SK-N-SH (cell line): ENCODE data around the gene TBL1Y. TPM values are rescaled to one million over a fixed set of nuclear protein-coding genes. Genes with fewer than 3 reads are reported as not detected.

Experiments
- CTCF ChIA-PET: fragments of 300-600, 350-600 bp; formaldehyde crosslinking; extraction: SDS; loops from one replicate; lab custom pipeline; 2021; lab: Yijun Ruan, JAX
- POLR2A ChIA-PET: fragments of 350-600 bp; sonication (Branson Sonifier 250); formaldehyde crosslinking; extraction: SDS; loops from one replicate; lab custom pipeline; 2020; ENCODE audit warnings: antibody characterized with exemption, inconsistent platforms; lab: Yijun Ruan, JAX
- DNase-seq: peaks from one replicate; pipeline ENCODE4 v3.0.0; 2012
- H2AFZ ChIP-seq: fragments of 200-600 bp; sonication (generic); 2 replicates; pipeline ENCODE4 v1.8.1; 2016; ENCODE audit warnings: antibody characterized with exemption, mild to moderate bottlenecking, low read depth
- H3F3A ChIP-seq: fragments of 200-600 bp; sonication (generic); replicated peaks from 2 replicates; pipeline ENCODE3; 2016; ENCODE audit warnings: antibody characterized with exemption, mild to moderate bottlenecking; ENCODE audit not compliant: insufficient read depth
- H3K27ac ChIP-seq, 2 experiments: fragments of 200-500 bp in 1 of 2; fragments of 200-600 bp in 1 of 2; sonication (Bioruptor generic) in 1 of 2; sonication (generic), shearing (Covaris generic) in 1 of 2; 2 replicates each; pipeline versions ENCODE4 v1.5.1 to v1.6.1; 2014 to 2016; ENCODE audit warnings: low read depth in 2 of 2, inconsistent platforms in 1 of 2, low read length in 1 of 2, mild to moderate bottlenecking in 1 of 2, mixed read lengths in 1 of 2
- H3K27me3 ChIP-seq: fragments of 200-600 bp; sonication (generic), shearing (Covaris generic); 2 replicates; pipeline ENCODE4 v1.6.1; 2016; ENCODE audit warnings: mixed run types; ENCODE audit not compliant: insufficient read depth
- H3K36me3 ChIP-seq, 2 experiments: fragments of 200-500 bp in 1 of 2; fragments of 200-600 bp in 1 of 2; sonication (Bioruptor generic) in 1 of 2; sonication (generic) in 1 of 2; replicated peaks in 1 of 2; 2 replicates each; pipeline versions ENCODE3 to v1.5.1; 2014 to 2016; ENCODE audit warnings: low read length in 1 of 2, mild to moderate bottlenecking in 1 of 2; ENCODE audit not compliant: insufficient read depth in 2 of 2, control insufficient read depth in 1 of 2
- H3K4me1 ChIP-seq, 2 experiments: fragments of 200-500 bp in 1 of 2; fragments of 200-600 bp in 1 of 2; sonication (Bioruptor generic) in 1 of 2; sonication (generic), shearing (Covaris generic) in 1 of 2; 2 replicates each; pipeline versions ENCODE4 v1.5.1 to v1.6.1; 2014 to 2016; ENCODE audit warnings: low read depth in 1 of 2, low read length in 1 of 2, mixed run types in 1 of 2; ENCODE audit not compliant: insufficient read depth in 2 of 2, control insufficient read depth in 1 of 2
- H3K4me2 ChIP-seq: fragments of 200-600 bp; sonication (generic), shearing (Covaris generic); 2 replicates; pipeline ENCODE4 v1.6.1; 2017; ENCODE audit warnings: mixed run types
- H3K4me3 ChIP-seq, 2 experiments: fragments of 200-500 bp in 1 of 2; fragments of 200-600 bp in 1 of 2; sonication (Bioruptor generic) in 1 of 2; sonication (generic), shearing (Covaris generic) in 1 of 2; 2 replicates each; pipeline versions ENCODE4 v1.5.1 to v1.8.1; 2014 to 2016; ENCODE audit warnings: low read depth in 2 of 2, inconsistent platforms in 1 of 2, low read length in 1 of 2, mild to moderate bottlenecking in 1 of 2, mixed read lengths in 1 of 2, moderate library complexity in 1 of 2
- H3K79me2 ChIP-seq: fragments of 200-600 bp; sonication (generic); 2 replicates; pipeline ENCODE4 v1.8.1; 2017; ENCODE audit warnings: mild to moderate bottlenecking; ENCODE audit not compliant: insufficient read depth
- H3K9ac ChIP-seq: fragments of 200-600 bp; sonication (generic); 2 replicates; pipeline ENCODE4 v1.6.1; 2017; ENCODE audit warnings: mixed run types
- H3K9me2 ChIP-seq: fragments of 200-600 bp; sonication (generic); 2 replicates; pipeline ENCODE4 v1.6.1; 2017; ENCODE audit warnings: mixed run types
- H3K9me3 ChIP-seq: fragments of 200-600 bp; sonication (generic); 2 replicates; pipeline ENCODE4 v1.6.1; 2017; ENCODE audit warnings: mixed run types, mild to moderate bottlenecking, moderate library complexity
- H4K20me1 ChIP-seq: fragments of 200-600 bp; sonication (generic); 2 replicates; pipeline ENCODE4 v1.6.1; 2017; ENCODE audit warnings: mild to moderate bottlenecking, mixed run types; ENCODE audit not compliant: insufficient read depth
- CHD2 ChIP-seq: fragments of 150-350 bp; IDR thresholded peaks from 2 replicates; pipeline ENCODE4 v1.6.1; 2018; ENCODE audit warnings: low read length; ENCODE audit not compliant: partially characterized antibody
- EZH2phosphoT487 ChIP-seq: fragments of 200-600 bp; sonication (generic); IDR thresholded peaks from 2 replicates; pipeline ENCODE4 v1.6.1; 2017; ENCODE audit warnings: low read depth, mixed run types, mild to moderate bottlenecking, antibody characterized with exemption, moderate library complexity, borderline replicate concordance
- FOSL2 ChIP-seq: IDR thresholded peaks from 2 replicates; pipeline ENCODE4 v1.4.0; 2012; ENCODE audit warnings: low read depth, mild to moderate bottlenecking, moderate library complexity, borderline replicate concordance
- FOXJ3 ChIP-seq: sonication (generic); formaldehyde crosslinking; IDR thresholded peaks from 2 replicates; pipeline ENCODE4 v1.5.1; 2020; ENCODE audit warnings: mild to moderate bottlenecking, missing genetic modification reagents
- FOXM1 ChIP-seq: IDR thresholded peaks from 2 replicates; pipeline ENCODE4 v1.4.0; 2012; ENCODE audit warnings: low read depth, mild to moderate bottlenecking
- GABPA ChIP-seq: IDR thresholded peaks from 2 replicates; pipeline ENCODE4 v1.4.0; 2012; ENCODE audit warnings: low read depth, mild to moderate bottlenecking
- MEF2A ChIP-seq: IDR thresholded peaks from 2 replicates; pipeline ENCODE4 v1.4.0; 2012; ENCODE audit warnings: low read depth, borderline replicate concordance
- NFIC ChIP-seq: IDR thresholded peaks from 2 replicates; pipeline ENCODE4 v1.4.0; 2012; ENCODE audit warnings: borderline replicate concordance
- POLR2AphosphoS5 ChIP-seq: IDR thresholded peaks from 2 replicates; pipeline ENCODE4 v1.6.1; 2012; ENCODE audit warnings: low read depth, low read length
- RXRA ChIP-seq: IDR thresholded peaks from 2 replicates; pipeline ENCODE4 v1.4.0; 2012; ENCODE audit warnings: low read depth, mild to moderate bottlenecking, borderline replicate concordance
- SIN3A ChIP-seq: IDR thresholded peaks from 2 replicates; pipeline ENCODE4 v1.6.1; 2012; ENCODE audit warnings: low read depth, mild to moderate bottlenecking, low read length, moderate library complexity, borderline replicate concordance
- SMC3 ChIP-seq: IDR thresholded peaks from 2 replicates; pipeline ENCODE4 v1.6.1; 2012; ENCODE audit warnings: low read depth, low read length, improper control_type of control experiment
- TCF12 ChIP-seq: IDR thresholded peaks from 2 replicates; pipeline ENCODE4 v1.4.0; 2012
- WGBS: methylation state at CpG from one replicate; pipeline ENCODE4 v1.1.6; 2017; ENCODE audit warnings: low lambda C conversion rate; 5-methylcytosine and 5-hydroxymethylcytosine counted together
- polyA plus RNA-seq, 3 experiments: library from polyadenylated mRNA; depleted of rRNA; stranded (reverse); fragments of >200 nt; gene quantifications; 2 replicates each; pipeline ENCODE4 v1.2.3, GENCODE V29; 2012
- TF ChIP-seq, protein P1 (sequence below): IDR thresholded peaks from 2 replicates; pipeline ENCODE4 v1.4.0; 2012; ENCODE audit warnings: low read depth, borderline replicate concordance
- TF ChIP-seq, protein P2 (sequence below): IDR thresholded peaks from 2 replicates; pipeline ENCODE4 v1.6.1; 2012; ENCODE audit warnings: mild to moderate bottlenecking, low read depth, low read length, moderate library complexity
- TF ChIP-seq, protein P3 (sequence below): fragments of 200-600 bp; sonication (generic); IDR thresholded peaks from 2 replicates; pipeline ENCODE4 v1.6.1; 2017; ENCODE audit warnings: antibody characterized with exemption, mild to moderate bottlenecking, moderate library complexity
- TF ChIP-seq, protein P4 (sequence below): IDR thresholded peaks from 2 replicates; pipeline ENCODE4; 2012
- TF ChIP-seq, protein P5 (sequence below): fragments of 150-350 bp; IDR thresholded peaks from 2 replicates; pipeline ENCODE4 v1.6.1; 2017; ENCODE audit warnings: antibody characterized with exemption, low read length, low read depth, borderline replicate concordance
- TF ChIP-seq, protein P6 (sequence below): IDR thresholded peaks from 2 replicates; pipeline ENCODE4 v1.4.0; 2012; ENCODE audit warnings: low read depth, borderline replicate concordance

Gene TBL1Y
- polyA plus RNA-seq, 1 of the 3 experiments (the other 2 are of a cell fraction): not detected

DNA sequence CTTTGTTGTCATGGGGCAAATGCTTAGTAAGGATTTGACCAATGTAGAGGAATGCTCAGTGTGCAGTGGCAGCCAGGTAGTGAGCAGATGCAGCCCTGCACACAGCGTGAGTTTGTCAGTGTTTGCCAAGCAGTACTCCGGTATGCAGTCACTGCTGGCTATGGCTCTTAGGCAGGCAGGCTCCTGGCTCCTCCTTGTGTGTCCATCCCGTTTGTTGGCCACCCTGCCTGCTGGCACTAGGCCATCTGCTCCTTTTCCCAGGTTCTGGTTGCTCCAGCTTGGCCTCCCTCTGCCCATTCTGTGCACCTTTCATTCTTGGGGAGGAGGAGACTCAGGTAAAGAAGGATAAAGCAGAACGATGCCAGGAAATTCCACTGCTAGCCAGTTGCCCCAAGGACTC, 106.0 kb downstream of the TBL1Y start:
- H3F3A ChIP-seq: no peaks in the 10 kb centered on the region
- no CpG with 5 or more reads among the region's 4 CpGs for WGBS
- CTCF ChIA-PET: no interaction called here

More for the DNA sequence above, 106.0 kb downstream of the TBL1Y start:
- POLR2A ChIA-PET: no interaction called here
- Histone ChIP-seq H3K27me3 (no peaks in the 10 kb centered on the region), H3K9ac (no peak overlapping the region), H3K79me2 (no peaks in the 10 kb centered on the region), H4K20me1 (no peaks in the 10 kb centered on the region), H3K4me1 (no peaks in the 10 kb centered on the region), H3K4me3 (no peak overlapping the region), H3K36me3 (no peaks in the 10 kb centered on the region), H3K27ac (no peak overlapping the region), H3K9me2 (no peaks in the 10 kb centered on the region), H2AFZ (no peak overlapping the region), H3K9me3 (no peaks in the 10 kb centered on the region), H3K4me2 (no peak overlapping the region)
- no peak for TF ChIP-seq CHD2
- TF ChIP-seq RXRA: no peak
- TF ChIP-seq FOSL2: no peak
- TF ChIP-seq SIN3A: no peak
- no peak for TF ChIP-seq EZH2phosphoT487
- no peak for TF ChIP-seq GABPA
- TF ChIP-seq, protein P1, sequence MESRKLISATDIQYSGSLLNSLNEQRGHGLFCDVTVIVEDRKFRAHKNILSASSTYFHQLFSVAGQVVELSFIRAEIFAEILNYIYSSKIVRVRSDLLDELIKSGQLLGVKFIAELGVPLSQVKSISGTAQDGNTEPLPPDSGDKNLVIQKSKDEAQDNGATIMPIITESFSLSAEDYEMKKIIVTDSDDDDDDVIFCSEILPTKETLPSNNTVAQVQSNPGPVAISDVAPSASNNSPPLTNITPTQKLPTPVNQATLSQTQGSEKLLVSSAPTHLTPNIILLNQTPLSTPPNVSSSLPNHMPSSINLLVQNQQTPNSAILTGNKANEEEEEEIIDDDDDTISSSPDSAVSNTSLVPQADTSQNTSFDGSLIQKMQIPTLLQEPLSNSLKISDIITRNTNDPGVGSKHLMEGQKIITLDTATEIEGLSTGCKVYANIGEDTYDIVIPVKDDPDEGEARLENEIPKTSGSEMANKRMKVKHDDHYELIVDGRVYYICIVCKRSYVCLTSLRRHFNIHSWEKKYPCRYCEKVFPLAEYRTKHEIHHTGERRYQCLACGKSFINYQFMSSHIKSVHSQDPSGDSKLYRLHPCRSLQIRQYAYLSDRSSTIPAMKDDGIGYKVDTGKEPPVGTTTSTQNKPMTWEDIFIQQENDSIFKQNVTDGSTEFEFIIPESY: no peak
- no peak for TF ChIP-seq SMC3
- TF ChIP-seq NFIC: no peak
- TF ChIP-seq, protein P2, sequence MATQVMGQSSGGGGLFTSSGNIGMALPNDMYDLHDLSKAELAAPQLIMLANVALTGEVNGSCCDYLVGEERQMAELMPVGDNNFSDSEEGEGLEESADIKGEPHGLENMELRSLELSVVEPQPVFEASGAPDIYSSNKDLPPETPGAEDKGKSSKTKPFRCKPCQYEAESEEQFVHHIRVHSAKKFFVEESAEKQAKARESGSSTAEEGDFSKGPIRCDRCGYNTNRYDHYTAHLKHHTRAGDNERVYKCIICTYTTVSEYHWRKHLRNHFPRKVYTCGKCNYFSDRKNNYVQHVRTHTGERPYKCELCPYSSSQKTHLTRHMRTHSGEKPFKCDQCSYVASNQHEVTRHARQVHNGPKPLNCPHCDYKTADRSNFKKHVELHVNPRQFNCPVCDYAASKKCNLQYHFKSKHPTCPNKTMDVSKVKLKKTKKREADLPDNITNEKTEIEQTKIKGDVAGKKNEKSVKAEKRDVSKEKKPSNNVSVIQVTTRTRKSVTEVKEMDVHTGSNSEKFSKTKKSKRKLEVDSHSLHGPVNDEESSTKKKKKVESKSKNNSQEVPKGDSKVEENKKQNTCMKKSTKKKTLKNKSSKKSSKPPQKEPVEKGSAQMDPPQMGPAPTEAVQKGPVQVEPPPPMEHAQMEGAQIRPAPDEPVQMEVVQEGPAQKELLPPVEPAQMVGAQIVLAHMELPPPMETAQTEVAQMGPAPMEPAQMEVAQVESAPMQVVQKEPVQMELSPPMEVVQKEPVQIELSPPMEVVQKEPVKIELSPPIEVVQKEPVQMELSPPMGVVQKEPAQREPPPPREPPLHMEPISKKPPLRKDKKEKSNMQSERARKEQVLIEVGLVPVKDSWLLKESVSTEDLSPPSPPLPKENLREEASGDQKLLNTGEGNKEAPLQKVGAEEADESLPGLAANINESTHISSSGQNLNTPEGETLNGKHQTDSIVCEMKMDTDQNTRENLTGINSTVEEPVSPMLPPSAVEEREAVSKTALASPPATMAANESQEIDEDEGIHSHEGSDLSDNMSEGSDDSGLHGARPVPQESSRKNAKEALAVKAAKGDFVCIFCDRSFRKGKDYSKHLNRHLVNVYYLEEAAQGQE: no peak
- TF ChIP-seq, protein P3, sequence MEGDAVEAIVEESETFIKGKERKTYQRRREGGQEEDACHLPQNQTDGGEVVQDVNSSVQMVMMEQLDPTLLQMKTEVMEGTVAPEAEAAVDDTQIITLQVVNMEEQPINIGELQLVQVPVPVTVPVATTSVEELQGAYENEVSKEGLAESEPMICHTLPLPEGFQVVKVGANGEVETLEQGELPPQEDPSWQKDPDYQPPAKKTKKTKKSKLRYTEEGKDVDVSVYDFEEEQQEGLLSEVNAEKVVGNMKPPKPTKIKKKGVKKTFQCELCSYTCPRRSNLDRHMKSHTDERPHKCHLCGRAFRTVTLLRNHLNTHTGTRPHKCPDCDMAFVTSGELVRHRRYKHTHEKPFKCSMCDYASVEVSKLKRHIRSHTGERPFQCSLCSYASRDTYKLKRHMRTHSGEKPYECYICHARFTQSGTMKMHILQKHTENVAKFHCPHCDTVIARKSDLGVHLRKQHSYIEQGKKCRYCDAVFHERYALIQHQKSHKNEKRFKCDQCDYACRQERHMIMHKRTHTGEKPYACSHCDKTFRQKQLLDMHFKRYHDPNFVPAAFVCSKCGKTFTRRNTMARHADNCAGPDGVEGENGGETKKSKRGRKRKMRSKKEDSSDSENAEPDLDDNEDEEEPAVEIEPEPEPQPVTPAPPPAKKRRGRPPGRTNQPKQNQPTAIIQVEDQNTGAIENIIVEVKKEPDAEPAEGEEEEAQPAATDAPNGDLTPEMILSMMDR: no peak
- no peak for TF ChIP-seq TCF12
- TF ChIP-seq, protein P4, sequence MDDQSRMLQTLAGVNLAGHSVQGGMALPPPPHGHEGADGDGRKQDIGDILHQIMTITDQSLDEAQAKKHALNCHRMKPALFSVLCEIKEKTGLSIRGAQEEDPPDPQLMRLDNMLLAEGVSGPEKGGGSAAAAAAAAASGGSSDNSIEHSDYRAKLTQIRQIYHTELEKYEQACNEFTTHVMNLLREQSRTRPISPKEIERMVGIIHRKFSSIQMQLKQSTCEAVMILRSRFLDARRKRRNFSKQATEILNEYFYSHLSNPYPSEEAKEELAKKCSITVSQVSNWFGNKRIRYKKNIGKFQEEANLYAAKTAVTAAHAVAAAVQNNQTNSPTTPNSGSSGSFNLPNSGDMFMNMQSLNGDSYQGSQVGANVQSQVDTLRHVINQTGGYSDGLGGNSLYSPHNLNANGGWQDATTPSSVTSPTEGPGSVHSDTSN: no peak
- no peak for TF ChIP-seq MEF2A
- no peak for TF ChIP-seq FOXM1
- no peak for TF ChIP-seq POLR2AphosphoS5
- TF ChIP-seq, protein P5, sequence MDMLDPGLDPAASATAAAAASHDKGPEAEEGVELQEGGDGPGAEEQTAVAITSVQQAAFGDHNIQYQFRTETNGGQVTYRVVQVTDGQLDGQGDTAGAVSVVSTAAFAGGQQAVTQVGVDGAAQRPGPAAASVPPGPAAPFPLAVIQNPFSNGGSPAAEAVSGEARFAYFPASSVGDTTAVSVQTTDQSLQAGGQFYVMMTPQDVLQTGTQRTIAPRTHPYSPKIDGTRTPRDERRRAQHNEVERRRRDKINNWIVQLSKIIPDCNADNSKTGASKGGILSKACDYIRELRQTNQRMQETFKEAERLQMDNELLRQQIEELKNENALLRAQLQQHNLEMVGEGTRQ: no peak
- TF ChIP-seq FOXJ3 (CRISPR knock-in tag): no peak
- TF ChIP-seq, protein P6, sequence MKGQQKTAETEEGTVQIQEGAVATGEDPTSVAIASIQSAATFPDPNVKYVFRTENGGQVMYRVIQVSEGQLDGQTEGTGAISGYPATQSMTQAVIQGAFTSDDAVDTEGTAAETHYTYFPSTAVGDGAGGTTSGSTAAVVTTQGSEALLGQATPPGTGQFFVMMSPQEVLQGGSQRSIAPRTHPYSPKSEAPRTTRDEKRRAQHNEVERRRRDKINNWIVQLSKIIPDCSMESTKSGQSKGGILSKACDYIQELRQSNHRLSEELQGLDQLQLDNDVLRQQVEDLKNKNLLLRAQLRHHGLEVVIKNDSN: no peak
- DNase-seq: no peak
